Suprapubic skin (tissue), 4 donors: ENCODE measurements around the gene LRG1. TPM values are rescaled to one million over a fixed set of nuclear protein-coding genes. Genes with fewer than 3 reads are reported as not detected.

Source experiments
- DNase-seq, 2 donors: peaks; one replicate each; pipeline ENCODE4 v3.0.0-alpha.2; 2019; ENCODE audit warnings: low spot score in 2 of 2
- H3K27ac ChIP-seq: fragments of 200-600 bp; sonication (generic); one replicate; pipeline ENCODE4 v1.5.1; 2019
- H3K27me3 ChIP-seq: fragments of 200-600 bp; sonication (generic); one replicate; pipeline ENCODE4 v1.5.1; 2019
- H3K36me3 ChIP-seq: fragments of 200-600 bp; sonication (generic); one replicate; pipeline ENCODE4 v1.5.1; 2019
- H3K4me1 ChIP-seq: fragments of 200-600 bp; sonication (generic); one replicate; pipeline ENCODE4 v1.5.1; 2019
- H3K4me3 ChIP-seq: fragments of 200-600 bp; sonication (generic); one replicate; pipeline ENCODE4 v1.5.1; 2019; ENCODE audit warnings: mild to moderate bottlenecking
- H3K9me3 ChIP-seq: fragments of 200-600 bp; sonication (generic); one replicate; pipeline ENCODE4 v1.5.1; 2019
- CTCF ChIP-seq, 2 donors: fragments of 200-600 bp in 1 of 2; fragments of 450-650 bp in 1 of 2; sonication (generic) in 1 of 2; IDR thresholded peaks; one replicate each; pipeline ENCODE4 v1.5.1; 2016 to 2019; ENCODE audit warnings: antibody characterized with exemption in 2 of 2, mild to moderate bottlenecking in 1 of 2, moderate library complexity in 1 of 2
- EP300 ChIP-seq: sonication (generic); formaldehyde crosslinking; IDR thresholded peaks from one replicate; pipeline ENCODE4 v1.6.1; 2017; ENCODE audit warnings: antibody characterized with exemption
- POLR2A ChIP-seq, 2 donors: fragments of 450-650 bp; IDR thresholded peaks; one replicate each; pipeline ENCODE4 v1.6.1; 2017; ENCODE audit warnings: antibody characterized with exemption in 2 of 2, mild to moderate bottlenecking in 2 of 2, moderate library complexity in 2 of 2
- POLR2AphosphoS5 ChIP-seq, 3 donors: sonication (generic); formaldehyde crosslinking; IDR thresholded peaks; one replicate each; pipeline ENCODE4 v1.6.1; 2017; ENCODE audit warnings: antibody characterized with exemption in 3 of 3
- WGBS: methylation state at CpG from one replicate; pipeline ENCODE4 v1.1.5; 2018; 5-methylcytosine and 5-hydroxymethylcytosine counted together
- total RNA-seq, 4 donors: library from RNA; depleted of rRNA; stranded (reverse); fragments of >200 nt; gene quantifications; one replicate each; pipeline ENCODE4 v1.1.0, GENCODE V29; 2016

Gene LRG1
- total RNA-seq, 4 donors from 2014 or later, result 4.5 to 8.0 (median 6.3) TPM

GRCh38 chr19:4503825-4504170 lies 36.0 kb downstream of the LRG1 start:
- DNase-seq, result no peak
- no peaks in the 10 kb centered on the region for H3K9me3 ChIP-seq
- H3K4me3 ChIP-seq, result no peak overlapping the region
- H3K4me1 ChIP-seq, result no peaks in the 10 kb centered on the region
- H3K27me3 ChIP-seq, result no peaks in the 10 kb centered on the region
- TF ChIP-seq POLR2AphosphoS5 (IDR thresholded peaks at IDR 0.05), result no peak
- peaks cover 67% of the 10 kb centered on the region for H3K36me3 ChIP-seq
- WGBS, result 88% methylated on average over 10 of the region's 10 CpGs
- no peak overlapping the region for H3K27ac ChIP-seq

GRCh38 chr19:4503132-4503824 lies 36.6 kb downstream of the LRG1 start:
- Histone ChIP-seq H3K4me3 (no peak overlapping the region), H3K27me3 (no peaks in the 10 kb centered on the region), H3K36me3 (peaks cover 72% of the 10 kb centered on the region), H3K9me3 (no peaks in the 10 kb centered on the region), H3K27ac (no peak overlapping the region), H3K4me1 (no peaks in the 10 kb centered on the region)
- WGBS, result 62% methylated on average over 3 of the region's 25 CpGs
- DNase-seq, result no peak
- TF ChIP-seq CTCF (IDR thresholded peaks at IDR 0.05) (no peak), EP300 (no peak), POLR2AphosphoS5 (IDR thresholded peaks at IDR 0.05) (no peak), POLR2A (IDR thresholded peaks at IDR 0.05) (no peak)

GRCh38 chr19:4502282-4503131 lies 37.3 kb downstream of the LRG1 start:
- TF ChIP-seq EP300 (no peak), POLR2AphosphoS5 (IDR thresholded peaks at IDR 0.05) (no peak)
- 80% methylated on average over 14 of the region's 37 CpGs for WGBS
- Histone ChIP-seq H3K4me1 (no peaks in the 10 kb centered on the region), H3K4me3 (no peak overlapping the region), H3K9me3 (no peaks in the 10 kb centered on the region), H3K27me3 (no peaks in the 10 kb centered on the region), H3K36me3 (peaks cover 80% of the 10 kb centered on the region), H3K27ac (no peak overlapping the region)
- DNase-seq, result no peak

GRCh38 chr19:4501691-4502090 lies 38.1 kb downstream of the LRG1 start:
- 94% methylated on average over 23 of the region's 25 CpGs for WGBS
- Histone ChIP-seq H3K27ac (no peak overlapping the region), H3K4me3 (no peak overlapping the region), H3K27me3 (no peaks in the 10 kb centered on the region), H3K36me3 (peaks cover 88% of the 10 kb centered on the region), H3K4me1 (no peaks in the 10 kb centered on the region), H3K9me3 (no peaks in the 10 kb centered on the region)
- TF ChIP-seq CTCF (IDR thresholded peaks at IDR 0.05) (no peak), POLR2A (IDR thresholded peaks at IDR 0.05) (no peak), POLR2AphosphoS5 (IDR thresholded peaks at IDR 0.05) (no peak), EP300 (no peak)
- no peak for DNase-seq

- WGBS, result 89% methylated on average over 17 of the region's 29 CpGs
- Histone ChIP-seq H3K4me3 (no peak overlapping the region), H3K4me1 (no peaks in the 10 kb centered on the region), H3K27ac (no peak overlapping the region), H3K9me3 (no peaks in the 10 kb centered on the region), H3K36me3 (peaks cover 93% of the 10 kb centered on the region), H3K27me3 (no peaks in the 10 kb centered on the region)
- TF ChIP-seq CTCF (IDR thresholded peaks at IDR 0.05), result no peak
- TF ChIP-seq EP300, result no peak
- TF ChIP-seq POLR2A (IDR thresholded peaks at IDR 0.05), result no peak
- TF ChIP-seq POLR2AphosphoS5 (IDR thresholded peaks at IDR 0.05), result no peak
- no peak for DNase-seq
These were observed 38.8 kb downstream of the LRG1 start for GRCh38 chr19:4500841-4501591.

- no peak for TF ChIP-seq POLR2AphosphoS5 (IDR thresholded peaks at IDR 0.05)
- no peak for TF ChIP-seq POLR2A (IDR thresholded peaks at IDR 0.05)
- TF ChIP-seq EP300, result no peak
- no peak for TF ChIP-seq CTCF (IDR thresholded peaks at IDR 0.05)
- no peak overlapping the region for H3K4me3 ChIP-seq
- no peaks in the 10 kb centered on the region for H3K9me3 ChIP-seq
- no peaks in the 10 kb centered on the region for H3K4me1 ChIP-seq
- H3K36me3 ChIP-seq, result peaks cover 93% of the 10 kb centered on the region
- DNase-seq, result no peak
- H3K27ac ChIP-seq, result no peak overlapping the region
- WGBS, result 90% methylated on average over 14 of the region's 15 CpGs
- no peaks in the 10 kb centered on the region for H3K27me3 ChIP-seq
These were observed 40.0 kb downstream of the LRG1 start for GRCh38 chr19:4499855-4500254.
